HG03039 (cell line): Measurements from ENCODE around the gene SPTAN1.
"Not testable (repeated sequence)": the region's sequence is repeated elsewhere in the genome, so short reads cannot be mapped to it uniquely, and the experiment has no call there.

Experiments
- ATAC-seq: cut with Tn5 transposase; IDR thresholded peaks from one replicate; pipeline ENCODE4 v1.9.1; 2021; ENCODE audit warnings: mild to moderate bottlenecking, moderate library complexity; ENCODE audit not compliant: unreplicated experiment

Gene SPTAN1

GRCh38 chr9:128552153-128552743 is at the start of gene SPTAN1:
TSS of gene SPTAN1 (plus strand) at chr9:128552587. CDS start at chr9:128566741, 14,154 bp downstream.
- ATAC-seq, result peak; percentile 75

DNA sequence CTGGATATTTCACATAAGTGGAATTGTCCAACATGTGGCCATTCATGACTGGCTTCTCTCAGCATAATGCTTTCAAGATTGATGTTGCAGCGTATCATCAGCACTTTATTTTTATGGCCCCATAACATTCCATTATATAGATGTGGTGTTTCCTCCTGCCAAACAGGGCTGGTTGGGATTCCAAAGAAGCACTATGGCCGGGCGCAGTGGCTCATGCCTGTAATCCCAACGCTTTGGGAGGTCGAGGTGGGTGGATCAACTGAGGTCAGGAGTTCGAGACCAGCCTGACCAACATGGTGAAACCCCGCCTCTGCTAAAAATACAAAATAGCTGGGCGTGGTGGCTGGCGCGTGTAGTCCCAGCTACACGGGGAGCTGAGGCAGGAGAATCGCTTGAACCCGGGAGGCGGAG is 49.0 kb upstream of the SPTAN1 start:
- ATAC-seq, result not testable (repeated sequence)

DNA sequence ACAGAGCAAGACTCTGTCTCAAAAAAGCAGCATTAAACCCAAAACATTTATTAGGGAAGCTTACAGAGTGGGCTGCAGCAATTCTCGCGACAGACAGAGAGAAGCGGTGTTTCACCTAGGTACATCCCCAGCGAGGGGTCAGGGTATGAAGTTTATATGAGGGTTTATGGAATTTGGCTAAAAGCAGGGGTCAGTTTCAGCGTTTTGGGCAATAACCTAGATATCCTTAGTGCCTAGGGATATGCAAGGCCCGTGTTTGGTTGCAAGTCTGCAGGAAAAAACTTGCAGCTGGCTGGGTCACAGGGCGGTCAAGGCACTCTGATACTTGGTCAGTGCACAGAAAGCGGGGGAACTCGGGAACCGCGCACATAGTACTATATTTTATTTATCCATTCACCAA is 48.5 kb upstream of the SPTAN1 start:
- ATAC-seq, result no peak

GRCh38 chr9:128504485-128505413 is 47.6 kb upstream of the SPTAN1 start, which contains the start of gene GLE1:
TSS of gene GLE1 (plus strand) at chr9:128504719. CDS start at chr9:128504806, 87 bp downstream.
- ATAC-seq, result peak; percentile 81

- ATAC-seq, result no peak
Measured at GRCh38 chr9:128505414-128505765, 47.0 kb upstream of the SPTAN1 start.

GRCh38 chr9:128505906-128506305 is 46.5 kb upstream of the SPTAN1 start:
- not testable (repeated sequence) for ATAC-seq

- ATAC-seq, result no peak
Measured at GRCh38 chr9:128512820-128513219, 39.6 kb upstream of the SPTAN1 start.

DNA sequence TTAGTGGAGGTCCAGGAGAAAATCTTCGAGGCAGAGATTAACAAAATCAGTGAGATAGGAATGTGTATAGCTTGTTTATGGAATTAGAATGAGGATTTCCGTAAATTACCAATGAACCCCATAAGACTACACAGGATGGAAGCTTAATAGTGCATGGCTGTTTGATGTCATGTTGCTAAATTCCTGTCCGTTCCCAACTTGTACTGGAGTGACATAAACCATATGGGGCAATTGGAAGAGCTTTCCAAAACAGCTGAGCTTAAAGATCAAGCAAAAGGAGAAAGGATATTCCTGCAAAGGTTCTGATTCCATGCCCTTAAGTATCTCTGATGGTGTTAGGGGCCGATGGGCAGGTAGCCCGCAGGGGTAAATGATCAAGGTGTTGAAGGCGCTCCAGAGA is 30.4 kb upstream of the SPTAN1 start:
- no peak for ATAC-seq

DNA sequence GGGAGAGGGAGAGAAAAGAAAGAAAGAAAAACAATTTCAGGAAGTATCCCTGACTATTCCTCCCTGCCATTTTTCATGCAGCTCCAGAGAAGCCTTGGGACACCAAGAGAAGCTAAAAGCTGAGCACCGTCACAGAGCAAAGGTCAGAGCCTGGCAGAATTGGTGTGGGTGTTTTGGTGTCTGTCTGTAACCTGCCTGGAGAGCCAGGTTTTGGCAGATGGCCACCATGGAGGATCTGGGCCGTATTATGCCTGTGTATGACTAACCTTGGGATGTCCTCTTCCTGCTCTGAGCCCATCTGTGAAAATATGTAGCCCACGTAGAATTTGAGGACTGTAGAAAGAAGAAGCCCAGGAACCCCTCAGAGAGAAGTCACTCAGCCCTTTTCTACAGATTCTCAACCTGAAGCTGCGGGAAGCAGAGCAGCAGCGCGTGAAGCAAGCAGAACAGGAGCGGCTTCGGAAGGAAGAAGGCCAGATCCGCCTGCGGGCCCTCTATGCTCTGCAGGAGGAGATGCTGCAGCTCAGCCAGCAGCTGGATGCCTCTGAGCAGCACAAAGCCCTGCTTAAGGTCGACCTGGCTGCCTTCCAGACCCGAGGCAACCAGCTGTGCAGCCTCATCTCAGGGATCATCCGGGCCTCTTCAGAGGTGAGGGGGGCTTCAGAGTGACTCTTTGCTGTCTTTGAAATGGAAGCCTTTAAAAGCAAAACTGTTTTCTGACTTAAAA is 29.0 kb upstream of the SPTAN1 start:
- ATAC-seq, result no peak

DNA sequence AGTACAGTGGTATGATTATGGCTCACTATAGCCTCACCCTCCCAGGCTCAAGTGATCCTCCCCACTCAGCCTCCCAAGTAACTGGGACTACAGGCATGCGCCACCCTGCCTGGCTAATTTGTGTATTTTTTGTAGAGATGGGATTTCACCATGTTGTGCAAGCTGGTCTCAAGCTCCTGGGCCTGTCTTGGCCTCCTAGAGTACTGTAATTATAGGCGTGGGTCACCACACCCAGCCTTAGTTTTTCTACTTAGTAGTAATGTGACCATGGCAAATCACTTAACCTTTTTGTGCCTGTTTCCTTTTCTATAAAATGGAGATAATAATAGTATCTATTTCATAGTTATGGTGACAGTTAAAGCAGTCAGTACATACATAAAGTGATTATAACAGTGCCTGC is 25.7 kb upstream of the SPTAN1 start:
- no peak for ATAC-seq

GRCh38 chr9:128528445-128529160 is 23.8 kb upstream of the SPTAN1 start:
- ATAC-seq, result no peak

- no peak for ATAC-seq
Measured at GRCh38 chr9:128529191-128529590, 23.2 kb upstream of the SPTAN1 start.

- ATAC-seq, result no peak
Measured at GRCh38 chr9:128532581-128532980, 19.8 kb upstream of the SPTAN1 start.

DNA sequence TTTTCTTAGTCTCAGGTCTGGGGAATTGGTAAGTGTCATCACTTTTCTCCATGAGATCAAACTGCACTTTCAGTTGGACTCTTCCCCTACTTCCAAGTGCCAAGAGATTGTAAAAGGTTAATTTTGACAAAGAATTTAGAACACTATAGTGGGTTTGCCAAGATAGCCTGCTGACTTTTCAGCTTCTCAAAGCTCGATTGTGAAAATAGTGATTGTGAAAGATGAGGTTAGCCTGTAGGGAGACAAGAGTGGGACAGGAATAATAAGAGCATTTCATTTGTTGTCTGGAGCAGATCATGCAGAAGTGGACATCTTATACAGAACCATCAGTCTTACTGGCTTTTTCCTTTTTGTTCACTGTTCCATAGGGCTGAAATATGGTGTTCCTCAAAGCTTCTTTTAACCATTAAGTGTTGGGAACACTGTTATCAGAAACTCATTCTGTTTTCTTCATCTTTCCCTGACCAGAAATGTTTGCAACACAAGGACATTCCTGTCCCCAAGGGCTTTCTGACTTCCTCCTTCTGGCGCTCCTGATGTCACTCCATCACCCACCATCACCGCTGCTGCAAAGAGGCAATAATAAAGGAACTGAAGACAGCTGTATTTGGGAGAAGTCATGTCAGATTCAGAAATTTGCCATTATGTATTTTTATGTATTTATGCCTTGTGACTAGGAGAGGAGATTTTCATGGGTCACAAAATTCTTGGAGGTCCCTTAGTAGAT is 11.6 kb upstream of the SPTAN1 start:
- no peak for ATAC-seq

GRCh38 chr9:128546504-128546903 is 5.9 kb upstream of the SPTAN1 start:
- ATAC-seq, result no peak

DNA sequence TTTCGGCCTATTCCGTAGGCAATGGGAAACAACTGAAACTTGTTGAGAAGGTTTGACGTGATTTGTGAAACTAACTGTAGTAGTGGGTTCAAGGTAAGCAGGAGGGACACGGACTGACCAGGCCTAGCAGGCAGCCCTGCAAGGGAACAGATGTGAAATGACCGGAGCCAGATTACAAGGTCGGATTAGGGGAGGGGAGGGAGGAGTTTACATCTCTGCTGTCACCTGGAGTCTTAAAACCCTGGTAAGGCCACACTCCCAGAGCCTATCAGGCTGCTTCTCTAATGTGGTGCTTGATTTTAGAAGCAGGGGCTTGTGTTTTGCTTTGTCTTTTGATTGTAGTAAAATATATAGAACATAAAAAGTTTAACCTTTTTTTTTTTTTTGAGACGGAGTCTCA is 3.5 kb upstream of the SPTAN1 start:
- no peak for ATAC-seq

GRCh38 chr9:128550226-128550625 is 2.2 kb upstream of the SPTAN1 start:
- ATAC-seq, result no peak

- no peak for ATAC-seq
Measured at GRCh38 chr9:128550770-128551656, 1.4 kb upstream of the SPTAN1 start.

- ATAC-seq, result no peak
Measured at GRCh38 chr9:128551657-128552152, 682 bp upstream of the SPTAN1 start.
